GM18873 (cell line): Measurements from ENCODE around the gene TLK2.
"Not testable (repeated sequence)": the region's sequence is repeated elsewhere in the genome, so short reads cannot be mapped to it uniquely, and the experiment has no call there.

Experiments used
- ATAC-seq: cut with Tn5 transposase; IDR thresholded peaks from one replicate; pipeline ENCODE4 v1.9.1; 2021; ENCODE audit warnings: mild to moderate bottlenecking, moderate library complexity, moderate number of reproducible peaks; ENCODE audit not compliant: unreplicated experiment, low FRiP score

TLK2 gene

GRCh38 chr17:62552851-62553659 lies 74.4 kb downstream of the TLK2 start:
- not testable (repeated sequence) for ATAC-seq

- ATAC-seq, result not testable (repeated sequence)
These were observed 78.9 kb downstream of the TLK2 start for GRCh38 chr17:62557532-62557931.

- ATAC-seq, result not testable (repeated sequence)
These were observed 80.3 kb downstream of the TLK2 start for GRCh38 chr17:62558941-62559340.

- ATAC-seq, result not testable (repeated sequence)
These were observed 82.3 kb downstream of the TLK2 start for GRCh38 chr17:62560971-62561370.

DNA sequence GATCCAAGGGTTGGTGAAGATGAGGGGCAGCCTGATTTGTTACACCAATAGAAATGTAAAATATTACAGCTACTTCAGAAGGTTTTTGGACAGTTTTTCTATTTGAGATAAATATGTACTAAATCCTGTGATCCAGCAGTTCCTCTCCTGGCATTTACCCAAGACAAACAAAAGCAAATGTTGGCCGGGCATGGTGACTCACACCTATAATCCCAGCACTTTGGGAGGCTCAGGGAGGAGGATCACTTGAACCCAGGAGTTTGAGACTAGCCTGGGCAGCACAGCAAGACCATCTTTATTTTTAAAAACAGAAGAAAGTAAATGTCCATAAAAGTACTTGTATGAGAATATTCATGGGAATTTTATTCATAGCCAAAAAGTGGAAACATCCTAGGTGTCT lies 84.0 kb downstream of the TLK2 start:
- no peak for ATAC-seq

- no peak for ATAC-seq
These were observed 87.2 kb downstream of the TLK2 start for GRCh38 chr17:62565817-62566216.

DNA sequence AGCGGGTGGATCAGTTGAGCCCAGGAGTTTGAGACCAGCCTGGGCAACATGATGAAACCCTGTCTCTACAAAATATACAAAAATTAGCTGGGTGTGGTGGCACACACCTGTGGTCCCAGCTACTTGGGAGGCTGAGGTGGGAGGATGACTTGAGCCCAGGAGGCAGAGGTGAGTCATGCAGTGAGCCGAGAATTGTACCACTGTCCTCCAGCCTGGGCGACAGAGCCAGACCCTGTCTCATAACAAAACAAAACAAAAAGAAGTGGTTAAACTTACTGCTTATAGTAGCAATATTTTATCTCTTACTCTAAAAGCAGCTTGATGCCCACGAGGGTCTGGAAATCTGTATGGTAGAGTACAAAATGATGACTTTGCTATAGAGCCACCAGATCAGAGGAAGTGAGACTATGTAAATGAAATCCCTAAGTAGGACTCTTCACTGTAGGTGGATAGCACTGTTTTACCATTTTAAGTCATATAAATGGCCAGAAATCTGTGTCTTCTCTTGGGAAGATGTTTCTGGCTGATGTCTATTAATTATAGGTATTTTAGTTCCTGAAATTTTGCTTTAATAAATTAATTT lies 88.5 kb downstream of the TLK2 start:
- ATAC-seq, result no peak

DNA sequence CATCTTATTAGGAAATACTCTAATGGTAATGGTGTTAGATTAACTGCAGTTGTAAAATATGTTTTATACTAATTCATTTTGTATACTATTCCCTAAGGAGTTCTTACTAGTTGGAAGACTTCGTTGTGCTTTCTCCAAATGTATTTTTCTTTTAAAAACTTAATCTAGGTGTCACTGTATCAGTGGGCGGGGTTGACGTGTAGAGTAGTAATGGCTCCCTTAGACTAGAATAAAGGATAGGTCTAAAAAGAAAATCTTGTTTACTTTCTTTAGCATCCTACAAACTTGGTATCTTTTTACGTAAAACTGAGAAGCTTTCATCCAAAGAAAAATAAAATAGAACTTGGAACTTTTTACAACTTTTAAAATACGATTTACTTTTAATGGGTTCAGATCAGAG lies 93.9 kb downstream of the TLK2 start:
- no peak for ATAC-seq

GRCh38 chr17:62572888-62573401 lies 94.3 kb downstream of the TLK2 start:
- ATAC-seq, result no peak

DNA sequence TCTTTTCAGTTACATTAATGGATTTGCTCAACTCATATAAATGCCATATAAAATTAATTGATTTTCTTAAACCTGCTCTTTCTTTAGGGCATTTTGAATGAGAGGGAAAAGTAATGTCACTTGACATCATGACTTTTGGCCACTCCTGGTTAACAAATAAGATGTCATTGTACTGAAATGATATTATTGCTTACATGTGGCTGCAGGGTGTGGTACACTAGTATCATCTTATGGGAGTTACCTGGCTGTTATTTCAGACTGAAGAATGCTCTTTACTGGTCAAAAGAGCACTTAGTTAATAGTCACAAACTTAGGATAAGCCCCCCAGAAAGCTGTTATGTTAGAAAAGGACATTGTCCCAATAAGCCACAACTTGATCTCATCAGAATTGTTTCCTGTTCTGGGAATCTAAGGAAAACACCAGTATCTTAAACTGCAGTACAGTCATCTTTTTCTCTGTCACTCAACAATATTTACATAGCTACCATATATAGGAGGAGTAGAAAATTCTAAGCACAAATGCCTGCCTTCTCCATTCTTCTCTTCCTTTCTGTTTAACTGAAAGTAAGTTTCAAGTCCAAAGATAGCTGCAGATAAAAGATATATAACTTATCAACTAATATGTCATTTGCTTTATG lies 95.0 kb downstream of the TLK2 start:
- ATAC-seq, result no peak

- ATAC-seq, result no peak
These were observed 97.8 kb downstream of the TLK2 start for GRCh38 chr17:62576382-62576781.

DNA sequence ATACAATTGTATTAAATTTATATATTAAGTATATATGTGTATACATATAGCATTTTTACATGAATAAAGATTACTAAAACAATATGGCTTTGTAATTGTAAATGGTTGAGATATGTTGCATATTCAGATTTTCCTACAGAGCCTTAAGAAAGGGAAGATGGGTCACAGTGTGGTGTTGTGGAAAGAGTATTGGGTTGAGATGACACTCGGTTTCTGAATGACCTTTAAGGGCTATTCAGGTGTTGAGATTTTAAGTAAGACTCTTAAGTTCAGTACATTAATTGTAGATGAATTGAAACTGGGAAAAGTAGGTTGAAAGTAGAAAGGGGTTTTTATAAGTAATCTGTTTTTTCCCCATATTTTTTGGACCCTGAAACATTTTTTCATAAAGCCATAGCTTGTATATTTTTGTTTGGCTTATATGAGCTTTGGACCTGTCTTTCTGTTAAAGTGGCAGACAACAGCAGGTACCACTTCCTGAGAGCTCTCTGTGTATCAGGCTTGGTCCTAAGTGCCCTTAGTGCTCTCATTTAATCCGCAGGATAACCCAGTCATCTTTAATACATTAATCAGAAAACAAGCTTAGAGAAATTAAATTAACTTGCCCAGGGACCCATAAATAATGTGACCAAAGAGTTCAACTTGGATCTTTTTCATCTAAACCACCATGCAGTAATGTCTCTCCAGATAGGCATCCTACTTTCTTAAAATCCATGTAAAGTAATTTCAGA lies 100.3 kb downstream of the TLK2 start:
- ATAC-seq, result no peak

DNA sequence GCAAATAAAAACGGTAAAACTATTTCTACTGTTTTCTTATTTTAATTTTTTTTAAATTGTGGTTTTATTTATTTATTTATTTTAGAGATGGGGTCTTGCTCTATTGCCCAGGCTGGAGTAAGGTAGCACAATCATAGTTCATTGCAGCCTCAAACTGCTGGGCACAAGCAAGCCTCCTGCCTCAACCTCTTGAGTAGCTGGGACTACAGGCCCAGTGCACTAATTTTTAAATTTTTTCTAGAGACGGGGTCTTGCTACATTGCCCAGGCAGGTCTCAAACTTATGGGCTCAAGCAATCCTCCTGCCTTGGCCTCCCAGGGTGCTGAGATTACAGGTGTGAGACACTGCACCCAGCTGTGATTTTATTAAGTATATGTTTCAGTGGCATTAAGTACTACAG lies 102.3 kb downstream of the TLK2 start:
- ATAC-seq, result no peak

DNA sequence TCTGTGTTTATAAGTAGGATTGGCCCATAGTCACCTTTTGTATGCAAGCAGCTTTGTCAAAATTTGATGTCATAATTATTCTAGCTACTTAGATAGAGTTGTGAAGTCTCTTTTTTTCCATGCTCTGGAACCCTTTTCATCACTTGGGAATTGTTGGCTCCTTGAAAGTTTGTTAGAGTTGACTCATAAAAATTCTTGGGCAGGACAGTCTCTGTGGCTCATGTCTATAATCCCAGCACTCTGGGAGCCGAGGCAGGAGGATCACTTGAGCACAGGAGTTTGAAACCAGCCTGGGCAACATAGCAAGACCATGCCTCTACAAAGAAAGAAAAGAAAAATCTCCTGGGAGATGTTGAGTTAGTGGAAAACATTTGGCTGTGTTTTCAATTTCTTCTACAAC lies 103.1 kb downstream of the TLK2 start:
- ATAC-seq, result no peak

DNA sequence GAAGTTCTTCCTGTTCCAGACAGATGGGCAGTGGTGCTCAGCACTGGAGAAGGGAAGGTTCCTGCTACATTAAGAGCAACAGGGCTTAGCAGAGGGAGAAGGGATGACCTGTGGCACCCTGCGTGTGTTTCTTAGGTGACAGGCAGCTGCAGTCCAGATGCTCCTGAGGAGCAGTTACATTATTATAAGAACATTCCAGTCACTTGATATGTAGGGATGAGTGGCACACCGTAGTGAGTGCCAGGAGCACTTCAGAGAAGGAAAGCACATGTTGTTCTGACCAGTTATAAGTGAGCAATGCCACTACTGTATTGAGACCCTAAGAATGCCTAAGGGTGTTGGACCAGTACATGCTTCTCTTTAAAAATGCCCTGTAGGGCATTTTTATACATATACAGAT lies 108.9 kb downstream of the TLK2 start:
- ATAC-seq, result no peak

DNA sequence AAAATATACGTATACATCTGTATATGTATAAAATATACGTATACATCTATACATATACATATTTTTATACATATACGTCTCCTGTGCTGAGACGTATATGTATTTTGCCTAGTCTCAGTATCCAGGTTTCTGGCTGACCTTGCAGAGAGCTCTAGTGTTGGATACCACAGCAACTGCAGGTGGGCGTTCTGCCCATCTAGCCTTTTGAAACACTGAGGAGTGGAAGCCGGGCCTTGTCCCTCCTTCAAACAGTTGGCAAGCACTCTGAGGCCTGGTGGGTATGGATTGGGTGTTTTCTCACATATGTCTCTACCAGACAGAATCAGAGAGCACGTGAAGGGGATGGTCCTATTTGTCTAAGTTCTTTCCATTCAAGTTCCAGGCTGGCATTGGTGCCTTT lies 109.5 kb downstream of the TLK2 start:
- no peak for ATAC-seq

GRCh38 chr17:62591333-62591732 lies 112.7 kb downstream of the TLK2 start:
- no peak for ATAC-seq

GRCh38 chr17:62591822-62592221 lies 113.2 kb downstream of the TLK2 start:
- not testable (repeated sequence) for ATAC-seq

- ATAC-seq, result no peak
These were observed 113.9 kb downstream of the TLK2 start for GRCh38 chr17:62592341-62593099.

DNA sequence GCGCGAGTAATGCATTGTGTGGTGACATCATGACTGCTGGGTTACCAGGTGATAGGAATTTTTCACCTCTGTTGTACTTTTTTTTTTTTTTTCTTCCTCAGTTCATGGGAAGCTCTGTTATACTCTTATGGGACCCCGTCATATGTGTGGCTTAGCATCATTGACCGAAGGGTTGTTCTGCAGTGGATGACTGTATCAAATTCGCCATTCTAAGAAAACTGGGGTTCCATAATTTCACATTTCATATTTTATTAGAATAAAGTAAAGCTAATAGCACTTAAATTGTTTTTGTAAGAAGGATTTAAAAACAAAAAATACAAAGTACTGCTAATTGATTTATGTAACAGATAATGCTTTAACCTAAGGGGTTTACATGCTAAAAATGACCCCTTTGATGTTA lies 116.9 kb downstream of the TLK2 start:
- ATAC-seq, result no peak
